ENCODE data around the gene CHD5. TPM values are rescaled to one million over a fixed set of nuclear protein-coding genes. Genes with fewer than 3 reads are reported as not detected.

Gene CHD5
- total RNA-seq, 1 experiment from 2014 or later: 62.9 TPM

GRCh38 chr1:6197746-6198427, 17.8 kb upstream of the CHD5 start:
- intact Hi-C loops (cut with micrococcal nuclease; ENCODE audit: unreplicated experiment) (no loop called here), in situ Hi-C loops (cut with HindIII; ENCODE audit: low pct_unique_long_range_greater_than_20kb, low sequenced_read_pairs) (no loop called here)
- Histone ChIP-seq H3K27me3 (ENCODE audit: control insufficient read depth, insufficient read depth, low read length) (no peaks in the 10 kb centered on the region), H3K4me3 (ENCODE audit: low read depth in 2 of 2, low read length in 2 of 2) (peak overlapping the region; percentile 86 to 96), H3K4me1 (ENCODE audit: control insufficient read depth, insufficient read depth, low read length) (peaks cover 15% of the 10 kb centered on the region), H3K36me3 (ENCODE audit: control insufficient read depth, insufficient read depth, low read length) (peaks cover 26% of the 10 kb centered on the region), H3K9me3 (ENCODE audit: control insufficient read depth, insufficient read depth, low read depth, low read length) (no peaks in the 10 kb centered on the region), H3K27ac (ENCODE audit: low read length) (peak overlapping the region; percentile 99)
- ATAC-seq (no peak), DNase-seq (ENCODE audit: low read depth, low spot score) (no peak)
- ChIA-PET CTCF (no interaction called here), POLR2A (no interaction called here)
- no peak for TF ChIP-seq POLR2AphosphoS5 (IDR thresholded peaks at IDR 0.05; ENCODE audit: low read depth, low read length)
- no peak for TF ChIP-seq REST (IDR thresholded peaks at IDR 0.05; ENCODE audit: insufficient read depth in 1 of 2, low read depth in 2 of 2, low read length in 1 of 2)
- no peak for TF ChIP-seq TCF7L2 (IDR thresholded peaks at IDR 0.05; ENCODE audit: low read depth, low read length)
- no peak for TF ChIP-seq CTCF (IDR thresholded peaks at IDR 0.05)
- no peak for TF ChIP-seq SIN3A (IDR thresholded peaks at IDR 0.05; ENCODE audit: borderline replicate concordance, insufficient read depth, low read depth, low read length)
- BruUV-seq (replicated peaks): TSS peak; percentile 84

- TF ChIP-seq TCF7L2 (IDR thresholded peaks at IDR 0.05; ENCODE audit: low read depth, low read length) (no peak), POLR2AphosphoS5 (IDR thresholded peaks at IDR 0.05; ENCODE audit: low read depth, low read length) (0 out of 2 replicates have a peak, but pooled peaks have one; percentile 10)
- peaks cover 11% of the 10 kb centered on the region; the same call in 1 of the 2 replicates for H3K36me3 ChIP-seq (ENCODE audit: control insufficient read depth, insufficient read depth, low read length)
- no peaks in the 10 kb centered on the region for H3K27me3 ChIP-seq (ENCODE audit: control insufficient read depth, insufficient read depth, low read length)
- ChIA-PET CTCF (interaction anchor here (0.6 kb wide), 1 partner anchor 134 kb away, joined by 3 read pairs; no protein-coding TSS in a partner anchor), POLR2A (no interaction called here)
- ATAC-seq: no peak
- intact Hi-C loops (cut with micrococcal nuclease; ENCODE audit: unreplicated experiment) (no loop called here), in situ Hi-C loops (cut with HindIII; ENCODE audit: low pct_unique_long_range_greater_than_20kb, low sequenced_read_pairs) (no loop called here)
- H3K4me1 ChIP-seq (ENCODE audit: control insufficient read depth, insufficient read depth, low read length): no peaks in the 10 kb centered on the region
- no peak overlapping the region for H3K4me3 ChIP-seq (ENCODE audit: low read depth in 2 of 2, low read length in 2 of 2)
- no peak for DNase-seq (ENCODE audit: low read depth, low spot score)
- BruUV-seq (replicated peaks): no TSS peak
- no peak overlapping the region for H3K27ac ChIP-seq (ENCODE audit: low read length)
- H3K9me3 ChIP-seq (ENCODE audit: control insufficient read depth, insufficient read depth, low read depth, low read length): no peaks in the 10 kb centered on the region
Measured at GRCh38 chr1:6191968-6192367, 11.8 kb upstream of the CHD5 start.

- Histone ChIP-seq H3K27me3 (ENCODE audit: control insufficient read depth, insufficient read depth, low read length) (no peaks in the 10 kb centered on the region), H3K4me1 (ENCODE audit: control insufficient read depth, insufficient read depth, low read length) (peaks cover 25% of the 10 kb centered on the region), H3K4me3 (ENCODE audit: low read depth in 2 of 2, low read length in 2 of 2) (no peak overlapping the region), H3K36me3 (ENCODE audit: control insufficient read depth, insufficient read depth, low read length) (peaks cover 7% of the 10 kb centered on the region; the same call in 1 of the 2 replicates), H3K27ac (ENCODE audit: low read length) (no peak overlapping the region), H3K9me3 (ENCODE audit: control insufficient read depth, insufficient read depth, low read depth, low read length) (no peaks in the 10 kb centered on the region)
- no peak for TF ChIP-seq SIN3A (IDR thresholded peaks at IDR 0.05; ENCODE audit: borderline replicate concordance, insufficient read depth, low read depth, low read length)
- TF ChIP-seq POLR2AphosphoS5 (IDR thresholded peaks at IDR 0.05; ENCODE audit: low read depth, low read length): no peak
- no peak for TF ChIP-seq TCF7L2 (IDR thresholded peaks at IDR 0.05; ENCODE audit: low read depth, low read length)
- TF ChIP-seq CTCF (IDR thresholded peaks at IDR 0.05): no peak
- TF ChIP-seq REST (IDR thresholded peaks at IDR 0.05; ENCODE audit: insufficient read depth in 1 of 2, low read depth in 2 of 2, low read length in 1 of 2): no peak
- CTCF ChIA-PET: interaction anchor here (0.6 to 0.7 kb wide), 2 partner anchors 18 to 156 kb away, joined by 3 to 5 read pairs; no protein-coding TSS in a partner anchor
- BruUV-seq (replicated peaks): no TSS peak
- intact Hi-C loops (cut with micrococcal nuclease; ENCODE audit: unreplicated experiment) (no loop called here), in situ Hi-C loops (cut with HindIII; ENCODE audit: low pct_unique_long_range_greater_than_20kb, low sequenced_read_pairs) (no loop called here)
- ATAC-seq (no peak), DNase-seq (ENCODE audit: low read depth, low spot score) (no peak)
- POLR2A ChIA-PET: no interaction called here
Measured at GRCh38 chr1:6188466-6188865, 8.3 kb upstream of the CHD5 start.
